OCI-LY7 (cell line): ENCODE data around the gene C10orf71.

Experiments
- EZH2phosphoT487 ChIP-seq: fragments of 200-600 bp; sonication (generic); IDR thresholded peaks from 2 replicates; pipeline ENCODE4 v1.6.1; 2018; ENCODE audit warnings: low read depth, borderline replicate concordance, mild to moderate bottlenecking, mixed run types, antibody characterized with exemption, low read length, moderate library complexity, mixed read lengths
- TF ChIP-seq, protein P1 (sequence below): fragments of 200-600 bp; sonication (generic); conservative IDR thresholded peaks from 2 replicates; pipeline ENCODE4 v1.5.1; 2014; ENCODE audit warnings: mild to moderate bottlenecking, antibody characterized with exemption, low read length, moderate library complexity, mixed read lengths

- TF ChIP-seq, protein P1, sequence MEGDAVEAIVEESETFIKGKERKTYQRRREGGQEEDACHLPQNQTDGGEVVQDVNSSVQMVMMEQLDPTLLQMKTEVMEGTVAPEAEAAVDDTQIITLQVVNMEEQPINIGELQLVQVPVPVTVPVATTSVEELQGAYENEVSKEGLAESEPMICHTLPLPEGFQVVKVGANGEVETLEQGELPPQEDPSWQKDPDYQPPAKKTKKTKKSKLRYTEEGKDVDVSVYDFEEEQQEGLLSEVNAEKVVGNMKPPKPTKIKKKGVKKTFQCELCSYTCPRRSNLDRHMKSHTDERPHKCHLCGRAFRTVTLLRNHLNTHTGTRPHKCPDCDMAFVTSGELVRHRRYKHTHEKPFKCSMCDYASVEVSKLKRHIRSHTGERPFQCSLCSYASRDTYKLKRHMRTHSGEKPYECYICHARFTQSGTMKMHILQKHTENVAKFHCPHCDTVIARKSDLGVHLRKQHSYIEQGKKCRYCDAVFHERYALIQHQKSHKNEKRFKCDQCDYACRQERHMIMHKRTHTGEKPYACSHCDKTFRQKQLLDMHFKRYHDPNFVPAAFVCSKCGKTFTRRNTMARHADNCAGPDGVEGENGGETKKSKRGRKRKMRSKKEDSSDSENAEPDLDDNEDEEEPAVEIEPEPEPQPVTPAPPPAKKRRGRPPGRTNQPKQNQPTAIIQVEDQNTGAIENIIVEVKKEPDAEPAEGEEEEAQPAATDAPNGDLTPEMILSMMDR = no peak
- no peak for TF ChIP-seq EZH2phosphoT487
Measured at GRCh38 chr10:49362596-49363260, 63.8 kb downstream of the C10orf71 start.
